ENCODE results near the gene C1orf115.
A peak's percentile ranks its signal among the peaks of the same experiment; 100 is the strongest.
"Not testable (repeated sequence)": the region's sequence is repeated elsewhere in the genome, so short reads cannot be mapped to it uniquely, and the experiment has no call there.

Gene C1orf115

DNA sequence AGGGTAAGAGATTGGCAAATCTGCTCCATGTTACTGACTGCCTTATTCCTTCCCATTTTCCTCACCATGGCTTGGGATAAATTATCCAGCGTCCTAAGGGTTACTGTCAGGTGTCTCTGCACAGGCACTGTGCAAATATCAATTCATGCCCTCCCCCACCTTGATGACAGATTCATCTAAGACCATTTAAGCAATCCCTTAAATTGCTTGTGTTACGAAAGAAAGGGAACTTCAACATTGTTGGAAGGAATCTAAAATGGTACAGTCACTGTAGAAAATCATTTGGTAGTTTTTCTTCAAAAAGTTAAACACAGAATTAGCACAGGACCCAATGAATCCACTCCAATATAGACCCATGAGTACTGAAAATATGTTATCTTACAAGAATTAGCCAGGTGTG lies 40.3 kb downstream of the C1orf115 start:
- no peak for DNase-seq

DNA sequence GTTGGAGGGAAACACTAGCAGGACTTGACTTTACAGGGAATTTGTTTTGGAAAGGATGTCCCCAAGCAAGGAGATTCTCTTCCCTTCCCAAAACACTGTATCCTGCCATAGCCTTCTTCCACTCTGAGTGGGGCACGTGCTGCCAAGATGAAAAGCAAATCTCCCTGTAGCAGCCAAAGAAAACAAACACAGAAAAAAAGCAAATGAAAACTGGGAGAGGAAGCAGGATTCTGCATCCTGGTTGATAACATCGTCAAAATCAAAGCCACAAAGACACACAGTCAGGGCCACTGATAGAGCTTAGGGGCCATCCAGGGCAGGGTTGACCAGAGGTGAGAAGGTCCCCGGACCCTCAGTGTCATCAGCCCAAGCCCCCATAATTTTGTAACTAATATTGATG lies 42.0 kb downstream of the C1orf115 start:
- no peak for DNase-seq

DNA sequence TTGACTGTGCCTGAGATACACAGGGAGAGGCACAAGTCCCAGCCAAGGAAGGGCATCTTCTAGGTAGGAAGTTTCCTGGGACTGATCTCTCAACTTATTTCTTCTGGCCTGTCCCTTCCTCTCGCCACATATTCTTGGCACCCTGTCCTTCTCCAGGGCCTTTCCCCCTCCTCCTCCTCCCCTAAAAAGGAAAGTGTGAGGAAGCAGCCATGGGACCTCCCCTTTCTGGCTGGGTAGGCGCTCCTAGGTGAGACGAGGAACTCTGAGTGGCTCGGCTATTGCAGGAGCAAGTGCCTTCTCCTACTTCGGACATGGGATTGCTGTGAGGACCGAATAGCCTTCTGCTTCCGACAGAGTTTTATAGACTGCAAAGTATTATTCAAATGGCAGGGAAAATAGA lies 42.5 kb downstream of the C1orf115 start:
- DNase-seq, result no peak

GRCh38 chr1:220733086-220733601 lies 43.0 kb downstream of the C1orf115 start:
- peak; percentile 89 for DNase-seq

DNA sequence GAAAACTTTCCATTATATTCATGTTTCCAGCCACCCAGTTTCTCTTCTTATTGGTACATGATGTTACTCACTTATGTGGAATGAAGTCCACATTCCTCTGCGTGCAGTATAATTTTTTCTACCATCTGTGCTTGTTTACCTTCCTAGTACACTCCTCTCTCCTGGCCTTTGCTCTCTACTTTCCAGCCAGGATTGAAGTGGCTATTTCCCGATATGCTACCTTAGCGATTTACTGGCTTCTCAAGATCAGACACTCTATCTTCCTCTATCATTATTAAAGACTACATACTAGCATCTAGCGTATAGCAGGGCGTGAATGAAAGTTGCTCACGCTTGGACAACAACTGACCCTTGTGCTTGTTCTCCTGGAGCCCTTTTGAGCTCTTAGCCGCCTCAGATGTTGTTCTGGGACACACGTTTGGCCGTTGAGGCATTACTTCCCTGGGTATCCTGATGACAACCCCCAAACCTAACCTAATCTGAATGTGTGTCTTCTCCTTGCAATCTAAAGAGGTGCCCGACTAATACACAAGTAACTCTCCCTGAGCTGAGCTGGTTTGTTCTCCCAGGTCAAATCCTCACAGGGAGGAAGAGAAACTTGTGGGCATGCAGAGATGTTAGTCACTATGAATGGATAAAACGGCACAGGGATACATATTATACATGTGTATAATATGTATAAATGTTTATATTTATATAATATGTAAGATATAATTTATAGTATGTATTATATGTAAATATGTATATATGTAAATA lies 44.6 kb downstream of the C1orf115 start:
- no peak for DNase-seq

GRCh38 chr1:220736283-220736682 lies 46.1 kb downstream of the C1orf115 start:
- not testable (repeated sequence) for DNase-seq

DNA sequence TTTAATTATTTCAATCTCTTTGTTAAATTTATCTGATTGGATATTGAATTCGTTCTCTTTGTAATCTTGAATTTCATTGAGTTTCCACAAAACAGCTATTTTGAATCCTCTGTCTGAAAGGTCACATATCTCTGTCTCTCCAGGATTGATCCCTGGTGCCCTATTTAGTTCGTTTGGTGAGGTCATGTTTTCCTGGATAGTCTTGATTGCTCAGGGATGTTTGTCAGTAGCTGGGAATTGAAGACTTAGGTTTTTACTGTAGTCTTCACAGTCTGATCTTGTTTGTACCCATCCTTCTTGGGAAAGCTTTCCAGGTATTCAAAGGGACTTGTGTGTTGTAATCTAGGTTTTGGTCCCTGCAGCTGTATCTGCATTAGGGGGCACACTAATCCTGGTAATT lies 51.2 kb downstream of the C1orf115 start:
- DNase-seq, result no peak

DNA sequence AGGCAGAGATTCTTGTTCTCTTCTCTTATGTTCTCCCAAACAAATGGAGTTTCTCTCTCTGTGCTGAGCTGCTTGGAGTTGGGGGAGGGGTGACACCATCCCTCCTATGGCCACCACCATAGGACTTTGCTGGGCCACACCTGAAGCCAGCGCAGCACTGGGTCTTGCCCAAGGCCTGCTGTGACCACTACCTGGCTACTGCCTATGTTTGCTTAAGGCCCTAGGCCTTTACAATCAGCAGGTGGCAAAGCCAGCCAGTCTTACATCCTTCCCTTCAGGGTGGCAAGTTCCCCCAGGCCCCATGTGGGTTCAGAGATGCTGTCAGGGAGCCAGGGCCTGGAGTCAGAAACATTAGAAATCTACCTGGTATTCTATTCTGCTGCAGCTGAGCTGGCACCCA lies 51.7 kb downstream of the C1orf115 start:
- DNase-seq, result no peak

- DNase-seq, result no peak
These were observed 52.4 kb downstream of the C1orf115 start for GRCh38 chr1:220742520-220742919.

GRCh38 chr1:220746851-220747250 lies 56.7 kb downstream of the C1orf115 start:
- DNase-seq, result no peak

DNA sequence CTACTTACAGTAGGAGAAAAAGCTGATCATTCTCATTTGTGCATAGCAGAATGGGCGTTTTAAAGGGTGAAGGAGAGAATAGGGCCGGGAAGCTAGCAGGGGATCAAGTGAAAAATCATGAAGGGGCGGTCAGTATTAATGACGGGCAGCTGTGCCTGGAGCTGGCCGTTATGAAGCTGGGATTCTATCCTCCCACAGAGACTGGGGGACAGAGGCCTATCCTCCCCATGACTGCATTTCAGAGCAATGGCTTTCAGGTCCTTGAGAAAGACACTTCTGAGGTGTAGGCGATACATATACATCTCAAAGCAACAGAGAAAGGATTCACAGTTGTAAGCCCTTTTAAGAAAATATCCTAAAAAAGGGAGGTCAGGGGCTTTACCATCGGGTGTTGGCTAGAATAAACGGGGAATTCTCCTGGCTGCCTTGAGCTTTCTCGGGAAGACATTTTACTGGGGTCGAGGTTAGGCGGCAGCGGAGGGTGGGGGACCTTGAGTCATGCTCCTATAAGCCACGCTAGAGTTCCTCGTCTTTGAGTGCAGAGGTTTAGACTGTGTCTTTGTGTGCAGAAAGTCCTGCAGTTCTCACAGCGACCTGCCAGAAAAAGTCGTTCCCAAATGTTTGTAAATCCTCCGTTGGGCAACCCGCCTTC lies 57.4 kb downstream of the C1orf115 start:
- no peak for DNase-seq

- peak; percentile 69 for DNase-seq
These were observed 58.1 kb downstream of the C1orf115 start, which contains the start of gene MTARC2 for GRCh38 chr1:220748089-220748934. Gene MTARC2, plus strand, starts transcription at chr1:220748322. Its CDS starts 210 bp downstream, at chr1:220748532.

Measured in NCI-H82 (cell line).